CD4-positive, alpha-beta T cell treated with Interleukin-12 subunit alpha and Interleukin-12 subunit beta, for 1 hour (primary cell): ENCODE results near the gene PLD5.
"Not testable (repeated sequence)": the region's sequence is repeated elsewhere in the genome, so short reads cannot be mapped to it uniquely, and the experiment has no call there.

Experiments
- DNase-seq: peaks from one replicate; pipeline ENCODE4 v3.0.0-alpha.2; 2020

Gene PLD5

DNA sequence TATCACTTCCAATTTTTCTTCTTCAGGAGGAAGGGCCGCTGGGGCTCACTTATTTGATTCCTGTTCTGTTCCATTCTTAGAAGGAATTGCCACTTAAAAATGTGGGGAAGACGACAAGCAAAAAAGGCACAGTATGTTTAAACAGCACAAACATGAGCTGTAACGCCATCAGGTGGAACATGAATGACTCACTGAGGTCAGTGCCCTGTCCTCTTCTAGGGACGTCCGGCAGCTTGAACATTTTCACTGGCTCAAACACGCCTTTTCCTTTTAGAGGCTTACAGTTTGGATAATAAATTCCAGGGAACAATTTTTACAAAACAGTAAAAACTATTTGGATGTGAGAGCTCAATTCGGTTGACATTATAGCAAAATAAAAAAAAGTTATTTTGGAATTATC is 260.1 kb downstream of the PLD5 start:
- not testable (repeated sequence) for DNase-seq

GRCh38 chr1:242245255-242245654 is 279.2 kb downstream of the PLD5 start:
- no peak for DNase-seq

DNA sequence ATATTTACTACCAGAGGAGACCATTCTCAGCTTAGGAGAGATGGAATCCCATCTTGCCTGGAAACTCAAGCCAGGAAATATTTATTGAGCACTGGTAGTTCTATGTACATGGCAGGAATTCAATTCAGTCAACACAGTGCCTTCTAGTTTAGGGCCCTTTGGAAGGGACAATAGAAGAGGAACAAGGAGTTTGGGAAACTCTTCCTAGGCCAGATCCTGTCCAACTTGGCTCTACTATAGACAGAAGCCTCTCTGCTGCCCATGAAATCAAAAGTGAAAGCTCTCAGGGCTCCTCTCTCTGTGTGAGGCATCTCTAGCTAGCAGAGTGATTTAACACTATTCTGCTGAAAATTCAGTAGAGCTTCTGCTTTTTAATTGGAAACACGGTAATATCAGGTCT is 281.0 kb downstream of the PLD5 start:
- no peak for DNase-seq

GRCh38 chr1:242242983-242243382 is 281.5 kb downstream of the PLD5 start:
- DNase-seq: no peak

GRCh38 chr1:242241936-242242335 is 282.6 kb downstream of the PLD5 start:
- DNase-seq: no peak

- DNase-seq: no peak
Observed at GRCh38 chr1:242240691-242241090, 283.8 kb downstream of the PLD5 start.

DNA sequence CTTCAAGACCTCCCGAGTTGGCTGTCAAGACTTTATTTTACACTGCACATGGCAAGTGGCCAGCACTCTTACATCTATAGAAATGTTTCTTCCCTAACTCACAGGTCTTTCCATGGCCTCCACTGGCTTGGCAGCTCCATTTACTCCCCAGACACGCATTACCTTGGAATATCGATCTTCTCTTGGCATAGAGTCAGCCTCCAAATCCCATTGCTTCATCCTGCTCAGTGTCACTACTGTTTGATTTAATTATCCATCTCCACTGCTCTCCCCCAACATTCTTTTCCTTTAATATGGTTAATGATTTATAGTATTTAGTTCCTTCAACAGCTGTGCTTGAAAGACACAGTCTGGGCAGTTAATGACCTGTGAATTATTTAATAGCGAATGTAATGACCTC is 284.4 kb downstream of the PLD5 start:
- no peak for DNase-seq

DNA sequence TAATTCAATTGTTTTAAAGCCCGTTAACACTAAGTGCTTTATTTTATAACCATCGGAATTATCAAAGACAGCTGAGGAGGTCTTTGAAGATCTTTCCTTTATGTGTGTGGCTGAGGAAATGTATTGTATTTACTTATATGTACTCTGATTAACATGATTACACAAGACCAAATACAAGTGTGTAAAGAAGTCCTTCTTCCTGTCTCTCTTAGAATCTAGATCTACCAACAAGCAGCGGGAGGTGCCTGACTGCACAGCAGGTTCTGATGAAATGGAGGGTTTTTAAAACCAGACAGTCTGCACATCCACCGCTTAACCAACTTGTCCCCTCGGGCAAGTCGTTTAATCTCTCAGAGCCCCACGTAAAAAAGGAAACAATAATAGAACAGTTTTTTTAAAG is 285.1 kb downstream of the PLD5 start:
- DNase-seq: no peak

- no peak for DNase-seq
Observed at GRCh38 chr1:242237051-242237450, 287.4 kb downstream of the PLD5 start.

GRCh38 chr1:242228991-242229390 is 295.5 kb downstream of the PLD5 start:
- DNase-seq: no peak

GRCh38 chr1:242225767-242226573 is 298.5 kb downstream of the PLD5 start:
- no peak for DNase-seq

GRCh38 chr1:242224878-242225766 is 299.4 kb downstream of the PLD5 start:
- DNase-seq: not testable (repeated sequence)

DNA sequence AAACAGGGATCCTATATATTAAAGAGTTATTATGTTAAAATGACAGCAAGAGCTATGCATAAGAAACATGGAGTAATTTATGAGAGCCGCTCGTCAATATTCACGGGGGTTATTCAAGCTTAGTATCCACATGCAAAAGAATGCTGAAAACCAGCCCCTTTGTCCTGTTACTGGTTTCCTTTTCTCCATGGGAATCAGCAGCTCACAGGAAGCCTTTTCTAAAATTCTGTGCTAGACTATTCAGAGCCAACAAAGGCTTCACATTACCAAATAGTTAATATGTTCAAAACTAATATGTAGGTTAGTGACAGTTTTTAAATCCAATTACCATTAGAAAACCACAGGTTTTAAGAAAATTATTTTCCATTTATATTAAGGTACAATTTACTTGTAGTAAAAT is 300.0 kb downstream of the PLD5 start:
- no peak for DNase-seq

- no peak for DNase-seq
Observed at GRCh38 chr1:242219905-242220304, 304.6 kb downstream of the PLD5 start.

DNA sequence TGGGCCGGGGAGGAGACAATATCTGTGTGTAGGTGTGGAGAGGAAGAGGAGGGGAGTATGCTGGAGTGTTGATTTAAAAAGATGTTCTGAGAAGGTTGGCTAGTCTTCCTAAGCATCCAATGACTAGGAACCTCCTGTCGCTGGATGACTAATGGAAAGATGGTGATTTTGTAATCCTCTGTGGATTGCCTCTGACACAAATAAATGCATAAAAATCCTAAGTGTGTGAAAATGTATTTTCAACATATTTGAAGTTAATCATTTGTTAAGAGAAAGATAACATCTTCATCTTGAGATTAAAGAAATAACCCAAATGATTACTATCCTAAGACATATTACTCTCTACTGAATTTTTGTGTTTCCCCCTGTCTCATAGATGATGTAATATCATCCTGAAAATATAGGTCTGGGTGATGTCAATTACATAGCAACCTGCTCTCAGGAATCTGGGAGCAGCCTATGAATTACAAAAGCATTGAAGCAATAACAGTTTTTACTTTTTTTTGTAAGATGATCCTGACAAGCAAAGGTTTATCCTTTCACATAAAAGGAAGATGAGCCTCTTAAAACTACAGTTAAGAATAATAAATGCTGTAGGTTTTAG is 305.1 kb downstream of the PLD5 start:
- no peak for DNase-seq

- no peak for DNase-seq
Observed at GRCh38 chr1:242216368-242216767, 308.1 kb downstream of the PLD5 start.

- not testable (repeated sequence) for DNase-seq
Observed at GRCh38 chr1:242214455-242214854, 310.0 kb downstream of the PLD5 start.

DNA sequence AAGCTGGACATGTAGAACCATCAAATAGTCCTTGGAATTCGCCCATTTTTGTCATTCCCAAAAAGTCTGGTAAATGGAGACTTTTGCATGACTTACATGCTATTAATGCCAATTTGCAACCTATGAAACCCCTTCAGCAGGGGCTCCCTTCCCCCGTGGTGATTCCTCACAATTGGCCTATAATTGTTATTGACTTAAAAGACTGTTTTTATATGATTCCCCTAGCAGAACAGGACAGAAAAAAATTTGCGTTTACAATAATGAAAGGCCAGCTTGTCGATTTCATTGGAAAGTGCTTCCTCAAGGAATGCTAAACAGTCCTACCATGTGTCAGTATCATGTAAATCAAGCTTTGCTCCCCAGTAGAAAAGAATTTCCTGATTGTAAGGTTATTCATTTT is 311.5 kb downstream of the PLD5 start:
- not testable (repeated sequence) for DNase-seq

- DNase-seq: no peak
Observed at GRCh38 chr1:242212401-242212800, 312.1 kb downstream of the PLD5 start.

DNA sequence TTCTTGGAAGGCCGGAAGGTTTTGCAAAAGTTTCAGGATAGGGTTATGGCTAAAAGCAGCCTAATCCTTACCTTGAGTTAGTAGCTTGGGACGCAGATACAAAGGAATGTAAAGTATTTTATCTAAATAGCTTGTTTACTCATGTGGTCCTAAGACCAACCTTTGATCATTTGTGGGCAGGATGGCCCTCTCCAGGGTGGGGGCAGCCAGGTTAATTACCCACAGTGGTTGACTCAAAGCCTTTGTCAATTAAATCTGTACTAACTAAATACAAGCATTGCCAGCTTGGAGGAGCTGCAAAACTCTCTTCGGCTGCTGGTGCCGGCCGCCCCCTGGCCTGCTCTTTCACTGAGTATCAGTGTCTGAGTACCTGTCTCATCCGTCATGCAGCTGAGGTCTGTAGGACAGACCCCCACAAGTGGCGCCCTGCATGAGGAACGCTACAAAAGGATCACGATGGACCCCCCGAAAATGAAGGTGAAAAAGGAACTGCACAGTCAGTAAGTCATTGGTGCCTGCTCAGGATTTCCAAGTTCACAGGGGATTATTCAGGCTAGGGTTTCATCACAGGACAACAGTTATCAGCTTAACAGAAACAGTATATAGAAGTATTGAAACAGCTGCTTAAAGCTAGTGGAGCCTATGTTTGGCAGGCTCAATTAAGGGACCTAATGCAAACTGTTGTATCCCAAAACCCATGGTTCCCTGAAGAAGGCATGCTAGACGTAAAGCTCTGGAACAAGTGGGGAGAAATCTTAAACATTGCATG is 313.1 kb downstream of the PLD5 start:
- no peak for DNase-seq

DNA sequence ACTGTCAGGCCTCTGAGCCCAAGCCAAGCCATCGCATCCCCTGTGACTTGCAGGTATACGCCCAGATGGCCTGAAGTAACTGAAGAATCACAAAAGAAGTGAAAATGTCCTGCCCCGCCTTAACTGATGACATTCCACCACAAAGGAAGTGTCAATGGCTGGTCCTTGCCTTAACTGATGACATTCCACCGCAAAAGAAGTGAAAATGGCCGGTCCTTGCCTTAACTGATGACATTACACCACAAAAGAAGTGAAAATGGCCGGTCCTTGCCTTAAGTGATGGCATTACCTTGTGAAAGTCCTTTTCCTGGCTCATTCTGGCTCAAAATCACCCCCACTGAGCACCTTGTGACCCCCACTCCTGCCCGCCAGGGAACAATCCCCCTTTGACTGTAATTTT is 314.2 kb downstream of the PLD5 start:
- DNase-seq: not testable (repeated sequence)

- DNase-seq: no peak
Observed at GRCh38 chr1:242209063-242209462, 315.4 kb downstream of the PLD5 start.

DNA sequence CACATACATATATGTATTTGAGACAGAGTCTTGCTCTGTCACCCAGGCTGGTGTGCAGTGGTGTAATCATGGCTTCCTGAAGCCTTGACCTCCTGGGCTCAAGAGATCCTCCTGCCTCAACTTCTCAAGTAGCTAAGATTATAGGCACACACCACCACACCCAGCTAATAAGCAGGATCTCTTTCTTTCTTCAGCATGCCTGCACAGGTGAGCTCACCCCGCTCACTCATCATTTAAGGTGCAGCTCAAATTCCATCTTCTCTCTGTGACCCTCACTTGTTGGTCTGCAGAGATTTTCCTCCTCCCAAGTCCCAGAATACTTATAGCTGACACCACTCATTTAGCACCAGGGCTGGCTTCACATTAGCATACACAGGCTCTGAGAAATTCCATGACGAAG is 316.5 kb downstream of the PLD5 start:
- DNase-seq: no peak
